ENCODE data around the gene ERC2. TPM values are rescaled to one million over a fixed set of nuclear protein-coding genes. Genes with fewer than 3 reads are reported as not detected.

The ERC2 gene
- total RNA-seq, 1 donor from 2014 or later: 0.65 TPM

DNA sequence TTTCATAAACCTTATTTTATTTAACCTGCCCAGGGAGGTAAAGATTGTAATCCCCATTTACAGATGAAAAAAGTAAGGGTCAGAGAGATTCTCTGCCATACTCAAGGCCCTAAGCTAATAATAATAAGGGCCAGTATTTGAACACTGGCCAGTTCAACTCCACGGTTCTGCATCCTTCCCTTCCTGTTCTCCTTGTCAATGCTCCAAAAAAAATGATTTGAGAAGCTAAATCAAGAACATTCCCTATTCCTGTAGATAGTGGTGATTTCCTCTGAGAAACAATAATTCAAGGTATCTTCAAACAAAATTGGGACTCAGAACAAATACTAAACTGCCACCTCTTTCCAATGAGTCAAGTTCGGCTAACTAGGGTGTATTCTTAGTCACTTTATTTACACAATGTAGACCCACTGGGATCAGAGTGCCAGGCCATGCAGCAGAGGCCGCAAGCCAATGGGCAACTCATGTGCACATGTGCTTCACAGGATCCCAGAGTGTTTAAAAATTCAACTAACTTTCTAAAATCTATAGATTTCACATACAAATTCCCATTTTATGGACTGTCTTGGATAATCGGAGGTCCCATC lies 521.6 kb downstream of the ERC2 start:
- Mint-ChIP-seq H3K27ac (ENCODE audit: unreplicated experiment) (no peak overlapping the region), H3K36me3 (ENCODE audit: low read depth) (no peaks in the 10 kb centered on the region), H3K27me3 (ENCODE audit: low read depth) (no peaks in the 10 kb centered on the region), H3K4me1 (ENCODE audit: low read depth) (peaks cover 10% of the 10 kb centered on the region), H3K9me3 (ENCODE audit: low read depth) (no peaks in the 10 kb centered on the region), H3K4me3 (ENCODE audit: unreplicated experiment) (no peak overlapping the region)
- DNase-seq (ENCODE audit: low spot score): no peak
- TF ChIP-seq, protein P1, sequence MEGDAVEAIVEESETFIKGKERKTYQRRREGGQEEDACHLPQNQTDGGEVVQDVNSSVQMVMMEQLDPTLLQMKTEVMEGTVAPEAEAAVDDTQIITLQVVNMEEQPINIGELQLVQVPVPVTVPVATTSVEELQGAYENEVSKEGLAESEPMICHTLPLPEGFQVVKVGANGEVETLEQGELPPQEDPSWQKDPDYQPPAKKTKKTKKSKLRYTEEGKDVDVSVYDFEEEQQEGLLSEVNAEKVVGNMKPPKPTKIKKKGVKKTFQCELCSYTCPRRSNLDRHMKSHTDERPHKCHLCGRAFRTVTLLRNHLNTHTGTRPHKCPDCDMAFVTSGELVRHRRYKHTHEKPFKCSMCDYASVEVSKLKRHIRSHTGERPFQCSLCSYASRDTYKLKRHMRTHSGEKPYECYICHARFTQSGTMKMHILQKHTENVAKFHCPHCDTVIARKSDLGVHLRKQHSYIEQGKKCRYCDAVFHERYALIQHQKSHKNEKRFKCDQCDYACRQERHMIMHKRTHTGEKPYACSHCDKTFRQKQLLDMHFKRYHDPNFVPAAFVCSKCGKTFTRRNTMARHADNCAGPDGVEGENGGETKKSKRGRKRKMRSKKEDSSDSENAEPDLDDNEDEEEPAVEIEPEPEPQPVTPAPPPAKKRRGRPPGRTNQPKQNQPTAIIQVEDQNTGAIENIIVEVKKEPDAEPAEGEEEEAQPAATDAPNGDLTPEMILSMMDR (IDR thresholded peaks at IDR 0.05): no peak

DNA sequence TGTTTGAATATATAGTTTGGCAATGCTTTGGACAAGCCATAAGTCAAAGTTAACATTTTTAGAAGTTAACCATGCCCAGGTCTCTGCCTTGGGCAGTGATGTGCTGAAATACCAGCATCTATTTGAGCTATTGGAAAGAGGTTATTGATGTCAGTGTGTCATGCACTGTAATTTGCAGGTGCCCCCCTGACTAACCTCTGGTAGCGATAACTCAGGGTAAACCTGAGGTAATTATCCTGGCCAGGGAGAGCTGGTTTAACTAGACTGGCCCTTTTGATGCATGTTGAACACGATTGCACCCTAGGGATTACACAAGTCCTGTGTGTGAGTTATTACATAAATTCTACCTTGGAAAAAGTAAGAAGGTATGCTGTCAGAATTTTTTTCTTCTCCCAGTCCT lies 525.4 kb downstream of the ERC2 start:
- Mint-ChIP-seq H3K9me3 (ENCODE audit: low read depth) (no peaks in the 10 kb centered on the region), H3K27ac (ENCODE audit: unreplicated experiment) (no peak overlapping the region), H3K36me3 (ENCODE audit: low read depth) (no peaks in the 10 kb centered on the region), H3K4me1 (ENCODE audit: low read depth) (peaks cover 10% of the 10 kb centered on the region), H3K27me3 (ENCODE audit: low read depth) (peaks cover 1% of the 10 kb centered on the region), H3K4me3 (ENCODE audit: unreplicated experiment) (no peak overlapping the region)
- no peak for DNase-seq (ENCODE audit: low spot score)
- TF ChIP-seq, protein P1 (IDR thresholded peaks at IDR 0.05): no peak

DNA sequence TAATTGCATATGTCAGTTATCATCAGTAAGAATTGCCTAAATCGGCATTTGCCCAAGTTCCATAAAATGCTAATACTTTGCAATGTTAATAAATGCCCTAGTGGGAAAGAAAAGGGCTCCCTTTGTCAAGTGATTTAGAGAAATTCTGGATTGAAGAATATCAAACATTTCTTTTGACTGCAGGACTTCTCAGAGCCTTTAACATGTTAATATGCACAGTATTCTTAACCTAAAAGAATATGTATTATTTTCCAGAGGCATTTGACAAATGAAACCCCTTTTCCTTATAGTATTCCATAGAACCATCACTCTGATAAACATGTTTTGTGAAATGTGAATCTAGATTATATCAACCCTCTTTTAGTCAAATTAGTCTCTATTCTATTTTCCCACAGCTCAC lies 529.0 kb downstream of the ERC2 start:
- H3K9me3 Mint-ChIP-seq (ENCODE audit: low read depth): no peaks in the 10 kb centered on the region
- peaks cover 1% of the 10 kb centered on the region for H3K27me3 Mint-ChIP-seq (ENCODE audit: low read depth)
- H3K4me1 Mint-ChIP-seq (ENCODE audit: low read depth): no peaks in the 10 kb centered on the region
- no peaks in the 10 kb centered on the region for H3K36me3 Mint-ChIP-seq (ENCODE audit: low read depth)
- no peak overlapping the region for H3K4me3 Mint-ChIP-seq (ENCODE audit: unreplicated experiment)
- TF ChIP-seq, protein P1 (IDR thresholded peaks at IDR 0.05): no peak
- H3K27ac Mint-ChIP-seq (ENCODE audit: unreplicated experiment): no peak overlapping the region
- DNase-seq (ENCODE audit: low spot score): no peak

DNA sequence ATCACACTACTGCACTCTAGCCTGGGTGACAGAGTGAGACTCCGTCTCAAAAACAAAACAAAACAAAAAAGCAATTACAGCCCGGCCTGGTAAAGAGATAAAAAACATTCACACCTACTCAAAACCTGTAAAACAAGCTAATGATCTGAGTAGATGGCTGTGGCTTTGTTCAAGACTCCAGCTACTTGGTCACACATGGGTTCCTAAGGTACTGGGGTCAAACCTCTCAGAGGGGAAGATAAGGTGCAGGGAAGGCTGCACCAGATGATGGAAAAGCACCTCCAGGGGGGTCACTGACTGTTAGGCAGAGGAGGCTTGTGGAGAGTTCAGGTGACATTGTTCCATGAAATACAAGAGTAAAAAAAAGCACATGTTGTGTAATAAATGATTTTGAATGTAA lies 531.0 kb downstream of the ERC2 start:
- Mint-ChIP-seq H3K9me3 (ENCODE audit: low read depth) (no peaks in the 10 kb centered on the region), H3K4me1 (ENCODE audit: low read depth) (no peaks in the 10 kb centered on the region), H3K4me3 (ENCODE audit: unreplicated experiment) (no peak overlapping the region), H3K27me3 (ENCODE audit: low read depth) (peaks cover 1% of the 10 kb centered on the region), H3K27ac (ENCODE audit: unreplicated experiment) (no peak overlapping the region), H3K36me3 (ENCODE audit: low read depth) (no peaks in the 10 kb centered on the region)
- TF ChIP-seq, protein P1 (IDR thresholded peaks at IDR 0.05): no peak
- no peak for DNase-seq (ENCODE audit: low spot score)

DNA sequence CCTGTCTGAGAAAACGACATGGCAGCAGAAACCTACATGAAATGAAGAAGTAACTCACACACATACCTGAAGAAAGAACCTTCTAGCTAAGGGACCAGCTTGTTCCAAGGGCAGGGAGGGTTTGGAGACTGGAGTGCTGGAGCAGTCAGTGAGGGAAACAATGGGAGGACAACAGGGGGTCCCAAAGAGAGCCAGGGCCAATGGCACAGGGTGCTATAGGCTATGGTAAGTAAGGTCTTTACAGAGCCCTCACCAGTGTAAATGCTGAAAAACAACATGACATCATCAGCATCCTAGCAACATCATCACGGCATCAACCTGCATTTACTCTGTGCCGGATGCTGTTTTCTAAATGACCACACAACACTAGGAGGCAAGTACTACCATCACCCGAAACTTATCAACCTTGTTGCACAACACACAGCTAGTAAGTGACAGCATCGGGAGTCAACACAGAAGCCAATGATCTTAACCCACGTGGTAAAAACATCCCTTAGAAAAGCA lies 531.7 kb downstream of the ERC2 start:
- no peaks in the 10 kb centered on the region for H3K36me3 Mint-ChIP-seq (ENCODE audit: low read depth)

More for the DNA sequence above, 531.7 kb downstream of the ERC2 start:
- H3K27ac Mint-ChIP-seq (ENCODE audit: unreplicated experiment): no peak overlapping the region
- H3K4me1 Mint-ChIP-seq (ENCODE audit: low read depth): no peaks in the 10 kb centered on the region
- TF ChIP-seq, protein P1 (IDR thresholded peaks at IDR 0.05): no peak
- H3K4me3 Mint-ChIP-seq (ENCODE audit: unreplicated experiment): no peak overlapping the region
- no peaks in the 10 kb centered on the region for H3K9me3 Mint-ChIP-seq (ENCODE audit: low read depth)
- peaks cover 3% of the 10 kb centered on the region for H3K27me3 Mint-ChIP-seq (ENCODE audit: low read depth)
- no peak for DNase-seq (ENCODE audit: low spot score)

Measured in chondrocyte (in vitro differentiated cells).